MM.1S (cell line): ENCODE results near the gene CD300H.
A peak's percentile ranks its signal among the peaks of the same experiment; 100 is the strongest.
"Not testable (repeated sequence)": the region's sequence is repeated elsewhere in the genome, so short reads cannot be mapped to it uniquely, and the experiment has no call there.

Experiments used
- DNase-seq: peaks from one replicate; pipeline ENCODE4 v3.0.0-alpha.2; 2015
- H2AFZ ChIP-seq: fragments of 300-600 bp; sonication (generic); 2 replicates; pipeline ENCODE4 v1.6.0; 2016; ENCODE audit warnings: antibody characterized with exemption, low read length
- H3F3A ChIP-seq: fragments of 300-600 bp; sonication (generic); 2 replicates; pipeline ENCODE4 v1.6.1; 2016; ENCODE audit warnings: mild to moderate bottlenecking, antibody characterized with exemption, low read length, moderate library complexity, mixed read lengths; ENCODE audit not compliant: insufficient read depth
- H3K27ac ChIP-seq: fragments of 300-600 bp; sonication (generic); 2 replicates; pipeline ENCODE4 v1.5.1; 2016; ENCODE audit warnings: mild to moderate bottlenecking, low read length
- H3K27me3 ChIP-seq: fragments of 300-600 bp; sonication (generic); replicated peaks from 2 replicates; pipeline ENCODE4 v1.6.0; 2016; ENCODE audit warnings: low read length; ENCODE audit not compliant: insufficient read depth
- H3K36me3 ChIP-seq: fragments of 300-600 bp; sonication (generic); replicated peaks from 2 replicates; pipeline ENCODE4 v1.6.1; 2016; ENCODE audit warnings: mild to moderate bottlenecking, low read length, mixed read lengths; ENCODE audit not compliant: insufficient read depth
- H3K4me1 ChIP-seq: fragments of 300-600 bp; sonication (generic); 2 replicates; pipeline ENCODE4 v1.6.1; 2016; ENCODE audit warnings: low read length, mixed read lengths
- H3K4me2 ChIP-seq: fragments of 300-600 bp; sonication (generic); 2 replicates; pipeline ENCODE4 v1.6.0; 2016; ENCODE audit warnings: low read depth, low read length
- H3K4me3 ChIP-seq: fragments of 300-600 bp; sonication (generic); 2 replicates; pipeline ENCODE4 v1.5.1; 2016; ENCODE audit warnings: low read length, mixed read lengths
- H3K79me2 ChIP-seq: fragments of 300-600 bp; sonication (generic); 2 replicates; pipeline ENCODE4 v1.6.1; 2016; ENCODE audit warnings: mixed run types, low read length, mixed read lengths
- H3K9ac ChIP-seq: fragments of 300-600 bp; sonication (generic); 2 replicates; pipeline ENCODE4 v1.6.1; 2016; ENCODE audit warnings: low read length, mixed read lengths
- H3K9me2 ChIP-seq: fragments of 300-600 bp; sonication (generic); replicated peaks from 2 replicates; pipeline ENCODE4 v1.6.1; 2016; ENCODE audit warnings: mild to moderate bottlenecking, low read length, mixed read lengths; ENCODE audit not compliant: insufficient read depth
- H3K9me3 ChIP-seq: fragments of 300-600 bp; sonication (generic); replicated peaks from 2 replicates; pipeline ENCODE4 v1.6.1; 2016; ENCODE audit warnings: mild to moderate bottlenecking, low read length, mixed read lengths; ENCODE audit not compliant: insufficient read depth
- H4K20me1 ChIP-seq: fragments of 300-600 bp; sonication (generic); 2 replicates; pipeline ENCODE4 v1.6.1; 2016; ENCODE audit warnings: mild to moderate bottlenecking, low read length, moderate library complexity, mixed read lengths; ENCODE audit not compliant: insufficient read depth
- EZH2 ChIP-seq: fragments of 300-600 bp; sonication (generic); optimal IDR thresholded peaks from 2 replicates; pipeline ENCODE3; 2017; ENCODE audit warnings: low read depth, mild to moderate bottlenecking, antibody characterized with exemption, low read length, mixed read lengths
- EZH2phosphoT487 ChIP-seq: fragments of 300-600 bp; sonication (generic); IDR thresholded peaks from 2 replicates; pipeline ENCODE4 v1.6.1; 2018; ENCODE audit warnings: antibody characterized with exemption, low read length
- TF ChIP-seq, protein P1 (sequence below): fragments of 300-600 bp; sonication (generic); IDR thresholded peaks from 2 replicates; pipeline ENCODE4 v1.5.1; 2016; ENCODE audit warnings: antibody characterized with exemption, low read length, mixed read lengths

The CD300H gene

GRCh38 chr17:74558882-74559519 lies 8.3 kb downstream of the CD300H start:
- DNase-seq = no peak
- Histone ChIP-seq H3K4me3 (no peak overlapping the region), H3K9me2 (no peaks in the 10 kb centered on the region), H3K36me3 (no peaks in the 10 kb centered on the region), H3F3A (no peaks in the 10 kb centered on the region), H3K4me2 (no peak overlapping the region), H3K27me3 (peaks cover 91% of the 10 kb centered on the region), H3K9ac (no peak overlapping the region), H4K20me1 (no peaks in the 10 kb centered on the region), H3K79me2 (no peaks in the 10 kb centered on the region), H3K27ac (no peak overlapping the region), H3K9me3 (no peaks in the 10 kb centered on the region), H2AFZ (no peak overlapping the region), H3K4me1 (peaks cover 4% of the 10 kb centered on the region)
- TF ChIP-seq, protein P1, sequence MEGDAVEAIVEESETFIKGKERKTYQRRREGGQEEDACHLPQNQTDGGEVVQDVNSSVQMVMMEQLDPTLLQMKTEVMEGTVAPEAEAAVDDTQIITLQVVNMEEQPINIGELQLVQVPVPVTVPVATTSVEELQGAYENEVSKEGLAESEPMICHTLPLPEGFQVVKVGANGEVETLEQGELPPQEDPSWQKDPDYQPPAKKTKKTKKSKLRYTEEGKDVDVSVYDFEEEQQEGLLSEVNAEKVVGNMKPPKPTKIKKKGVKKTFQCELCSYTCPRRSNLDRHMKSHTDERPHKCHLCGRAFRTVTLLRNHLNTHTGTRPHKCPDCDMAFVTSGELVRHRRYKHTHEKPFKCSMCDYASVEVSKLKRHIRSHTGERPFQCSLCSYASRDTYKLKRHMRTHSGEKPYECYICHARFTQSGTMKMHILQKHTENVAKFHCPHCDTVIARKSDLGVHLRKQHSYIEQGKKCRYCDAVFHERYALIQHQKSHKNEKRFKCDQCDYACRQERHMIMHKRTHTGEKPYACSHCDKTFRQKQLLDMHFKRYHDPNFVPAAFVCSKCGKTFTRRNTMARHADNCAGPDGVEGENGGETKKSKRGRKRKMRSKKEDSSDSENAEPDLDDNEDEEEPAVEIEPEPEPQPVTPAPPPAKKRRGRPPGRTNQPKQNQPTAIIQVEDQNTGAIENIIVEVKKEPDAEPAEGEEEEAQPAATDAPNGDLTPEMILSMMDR = no peak

DNA sequence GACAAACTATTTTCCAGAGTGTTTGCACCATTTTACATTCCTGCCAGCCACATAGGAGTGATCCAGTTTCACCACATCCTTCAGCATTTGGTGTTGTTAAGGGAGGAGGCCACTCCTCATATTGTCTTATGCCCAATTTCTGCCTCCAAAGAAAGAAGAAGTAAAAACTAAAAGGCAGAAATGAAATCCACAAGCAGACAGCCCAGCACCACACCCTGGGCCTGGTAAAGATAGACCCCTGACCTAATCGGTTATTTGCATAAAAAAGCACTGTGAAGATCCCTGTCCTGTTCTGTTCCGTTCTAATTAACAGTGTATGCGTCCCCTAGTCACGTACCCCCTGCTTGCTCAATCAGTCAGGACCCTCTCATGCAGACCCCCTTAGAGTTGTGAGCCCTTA lies 8.9 kb downstream of the CD300H start:
- not testable (repeated sequence) for H4K20me1 ChIP-seq, H3K9me3 ChIP-seq, H3K9ac ChIP-seq, H3K27ac ChIP-seq, H2AFZ ChIP-seq, H3K79me2 ChIP-seq, H3K9me2 ChIP-seq, H3F3A ChIP-seq, H3K36me3 ChIP-seq, H3K4me2 ChIP-seq, H3K4me3 ChIP-seq, DNase-seq, H3K4me1 ChIP-seq
- peaks cover 91% of the 10 kb centered on the region for H3K27me3 ChIP-seq

DNA sequence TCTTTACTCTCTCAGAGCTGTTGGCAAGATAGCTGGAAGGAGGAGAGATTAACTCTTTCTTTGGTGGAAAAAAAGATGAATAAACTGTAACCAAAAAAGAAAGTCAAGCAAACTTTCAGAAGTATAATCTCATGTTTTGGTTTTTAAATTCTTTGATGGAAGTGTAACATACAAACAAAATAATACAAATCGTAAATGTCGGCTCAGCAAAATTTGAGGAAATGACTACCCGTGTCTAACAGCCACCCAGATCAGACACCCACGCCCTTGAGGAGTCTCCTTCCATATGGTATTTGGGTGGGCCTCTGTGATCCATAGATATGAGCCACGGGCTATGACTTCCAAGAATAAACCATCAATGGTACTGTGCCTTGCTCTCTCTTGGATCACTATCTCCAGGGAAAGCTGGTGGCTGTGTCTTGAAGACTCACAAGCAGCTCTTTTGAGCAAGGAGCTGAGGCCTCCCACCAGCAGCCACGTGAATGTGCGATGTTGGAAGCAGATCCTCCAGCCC lies 11.8 kb downstream of the CD300H start:
- Histone ChIP-seq H4K20me1 (no peaks in the 10 kb centered on the region), H3K9ac (no peak overlapping the region), H3F3A (no peaks in the 10 kb centered on the region), H3K36me3 (no peaks in the 10 kb centered on the region), H3K4me3 (no peak overlapping the region), H3K27ac (no peak overlapping the region), H3K9me3 (no peaks in the 10 kb centered on the region), H3K4me1 (peaks cover 4% of the 10 kb centered on the region), H3K79me2 (no peaks in the 10 kb centered on the region), H3K9me2 (no peaks in the 10 kb centered on the region), H3K4me2 (peak overlapping the region; percentile 33; the same call in 1 of the 2 replicates), H2AFZ (no peak overlapping the region), H3K27me3 (peaks cover 86% of the 10 kb centered on the region)
- DNase-seq = no peak
- TF ChIP-seq, protein P1 = no peak
- TF ChIP-seq EZH2phosphoT487 = no peak
- TF ChIP-seq EZH2 = no peak

DNA sequence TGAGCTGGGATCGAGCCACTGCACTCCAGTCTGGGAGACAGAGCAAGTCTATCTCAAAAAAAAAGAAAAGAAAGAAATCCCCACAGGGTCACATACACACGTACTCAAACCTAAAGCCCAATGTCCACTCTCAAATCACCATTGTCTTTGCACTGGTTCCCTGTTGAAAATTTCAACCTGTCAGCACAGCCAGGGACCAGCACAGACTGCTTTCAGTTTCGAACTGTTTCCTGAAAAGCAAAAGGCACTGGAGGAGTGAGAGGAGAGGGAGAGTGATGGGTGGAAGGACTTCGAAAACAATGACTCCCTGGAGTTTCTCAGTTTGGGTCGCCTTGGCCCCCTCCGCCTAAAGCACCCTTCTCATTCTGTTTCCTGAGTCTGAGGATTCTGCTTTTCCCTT lies 12.4 kb downstream of the CD300H start:
- Histone ChIP-seq H3K9me2 (no peaks in the 10 kb centered on the region), H3K4me3 (no peak overlapping the region), H3K4me2 (peak overlapping the region; percentile 33; the same call in 1 of the 2 replicates), H3K36me3 (no peaks in the 10 kb centered on the region), H2AFZ (no peak overlapping the region), H3K4me1 (peaks cover 4% of the 10 kb centered on the region), H3K79me2 (no peaks in the 10 kb centered on the region), H3K27me3 (peaks cover 86% of the 10 kb centered on the region), H3K9ac (no peak overlapping the region), H3F3A (no peaks in the 10 kb centered on the region), H4K20me1 (no peaks in the 10 kb centered on the region), H3K27ac (no peak overlapping the region), H3K9me3 (no peaks in the 10 kb centered on the region)
- TF ChIP-seq, protein P1 = no peak
- TF ChIP-seq EZH2phosphoT487 (no peak), EZH2 (no peak)
- DNase-seq = no peak
